Stimulated activated CD4-positive, alpha-beta T cell treated with anti-CD3 and anti-CD28 coated beads, Interleukin-4, amount 100 ng/mL, for 24 hours (primary cell): ENCODE data around the gene PRODH2.

ENCODE experiments used
- DNase-seq: peaks from one replicate; pipeline ENCODE4 v3.0.0-alpha.2; 2020

The PRODH2 gene

GRCh38 chr19:35812220-35813042 is at the start of gene PRODH2:
PRODH2 (minus strand) TSS chr19:35812845; CDS start chr19:35812805, 40 bp downstream.
- DNase-seq: no peak

GRCh38 chr19:35861640-35862160 is 49.1 kb upstream of the PRODH2 start:
- no peak for DNase-seq

- DNase-seq: no peak
Measured at GRCh38 chr19:35860818-35861639, 48.4 kb upstream of the PRODH2 start.

GRCh38 chr19:35860436-35860817 is 47.8 kb upstream of the PRODH2 start:
- DNase-seq: no peak

GRCh38 chr19:35859414-35859813 is 46.8 kb upstream of the PRODH2 start:
- DNase-seq: no peak

GRCh38 chr19:35858311-35858710 is 45.7 kb upstream of the PRODH2 start:
- DNase-seq: no peak

- DNase-seq: peak; percentile 26
Measured at GRCh38 chr19:35856546-35857149, 44.0 kb upstream of the PRODH2 start, which contains the start of gene KIRREL2. KIRREL2 (plus strand) TSS chr19:35856911; CDS start chr19:35857120, 209 bp downstream.

GRCh38 chr19:35853038-35853756 is 40.6 kb upstream of the PRODH2 start:
- no peak for DNase-seq

GRCh38 chr19:35852029-35852780 is 39.6 kb upstream of the PRODH2 start, which contains the start of gene NPHS1:
NPHS1 (minus strand) TSS chr19:35852504; CDS start chr19:35851837, 667 bp downstream.
- no peak for DNase-seq

- DNase-seq: no peak
Measured at GRCh38 chr19:35851213-35852028, 38.8 kb upstream of the PRODH2 start.

GRCh38 chr19:35848919-35849505 is 36.4 kb upstream of the PRODH2 start:
- no peak for DNase-seq

GRCh38 chr19:35848486-35848885 is 35.8 kb upstream of the PRODH2 start:
- DNase-seq: no peak

- DNase-seq: no peak
Measured at GRCh38 chr19:35847911-35848310, 35.3 kb upstream of the PRODH2 start.

- DNase-seq: no peak
Measured at GRCh38 chr19:35846038-35846668, 33.5 kb upstream of the PRODH2 start.

- no peak for DNase-seq
Measured at GRCh38 chr19:35845215-35846037, 32.8 kb upstream of the PRODH2 start.

- DNase-seq: no peak
Measured at GRCh38 chr19:35844482-35845214, 32.0 kb upstream of the PRODH2 start.

- no peak for DNase-seq
Measured at GRCh38 chr19:35843676-35844481, 31.2 kb upstream of the PRODH2 start.
